ENCODE measurements around the gene PIGR. TPM values are rescaled to one million over a fixed set of nuclear protein-coding genes. Genes with fewer than 3 reads are reported as not detected.
A peak's percentile ranks its signal among the peaks of the same experiment; 100 is the strongest.

PIGR gene
- total RNA-seq, 2 donors from 2014 or later: not detected

DNA sequence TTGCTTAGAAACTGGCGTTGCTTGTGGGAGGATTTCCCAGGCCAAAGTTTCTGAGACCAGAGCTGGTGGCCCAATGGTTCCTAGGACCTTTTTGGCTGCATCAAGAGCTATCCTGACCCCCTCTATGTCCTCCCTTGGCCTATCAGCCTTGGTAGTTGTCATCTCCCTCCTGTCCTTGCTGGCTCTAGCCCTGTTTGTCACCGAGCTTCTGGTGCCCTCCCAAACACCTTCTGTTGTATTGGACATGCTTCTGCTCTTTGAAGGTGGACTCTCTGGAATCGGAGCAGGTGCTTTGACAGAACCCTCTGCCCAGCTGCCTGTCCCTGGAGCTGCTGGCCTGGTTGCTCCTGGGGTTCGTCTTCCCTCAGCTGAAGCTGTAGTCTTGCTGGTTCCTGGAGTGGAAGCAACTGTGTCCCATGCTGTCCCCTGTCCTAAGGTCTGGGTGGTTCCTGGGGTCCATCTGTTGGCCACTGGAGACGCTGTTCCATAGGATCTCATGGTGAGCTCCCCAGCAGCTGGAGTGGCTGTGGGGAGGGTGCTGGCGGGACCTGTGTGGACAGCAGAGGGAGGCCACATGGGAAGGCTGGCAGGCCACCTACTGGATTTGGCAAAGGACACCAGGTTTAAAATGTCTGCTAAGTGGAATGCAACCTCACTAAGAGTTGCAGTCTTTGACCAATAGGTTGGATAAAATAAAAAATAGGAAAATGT lies 14.6 kb upstream of the PIGR start:
- Histone ChIP-seq H3K27me3 (ENCODE audit: control insufficient read depth, insufficient read depth, low read length, poor library complexity, severe bottlenecking) (no peaks in the 10 kb centered on the region), H3K4me1 (ENCODE audit: control insufficient read depth, insufficient read depth, low read length) (no peaks in the 10 kb centered on the region), H3K27ac (ENCODE audit: low read depth, low read length) (no peak overlapping the region), H3K4me3 (ENCODE audit: low read length) (no peak overlapping the region), H3K9me3 (ENCODE audit: control insufficient read depth, low read length) (no peaks in the 10 kb centered on the region), H3K9ac (ENCODE audit: extremely low read depth, low read length, poor library complexity, severe bottlenecking) (no peak overlapping the region), H3K36me3 (ENCODE audit: control insufficient read depth, insufficient read depth, low read length) (no peaks in the 10 kb centered on the region)
- DNase-seq: no peak
- TF ChIP-seq, protein P1, sequence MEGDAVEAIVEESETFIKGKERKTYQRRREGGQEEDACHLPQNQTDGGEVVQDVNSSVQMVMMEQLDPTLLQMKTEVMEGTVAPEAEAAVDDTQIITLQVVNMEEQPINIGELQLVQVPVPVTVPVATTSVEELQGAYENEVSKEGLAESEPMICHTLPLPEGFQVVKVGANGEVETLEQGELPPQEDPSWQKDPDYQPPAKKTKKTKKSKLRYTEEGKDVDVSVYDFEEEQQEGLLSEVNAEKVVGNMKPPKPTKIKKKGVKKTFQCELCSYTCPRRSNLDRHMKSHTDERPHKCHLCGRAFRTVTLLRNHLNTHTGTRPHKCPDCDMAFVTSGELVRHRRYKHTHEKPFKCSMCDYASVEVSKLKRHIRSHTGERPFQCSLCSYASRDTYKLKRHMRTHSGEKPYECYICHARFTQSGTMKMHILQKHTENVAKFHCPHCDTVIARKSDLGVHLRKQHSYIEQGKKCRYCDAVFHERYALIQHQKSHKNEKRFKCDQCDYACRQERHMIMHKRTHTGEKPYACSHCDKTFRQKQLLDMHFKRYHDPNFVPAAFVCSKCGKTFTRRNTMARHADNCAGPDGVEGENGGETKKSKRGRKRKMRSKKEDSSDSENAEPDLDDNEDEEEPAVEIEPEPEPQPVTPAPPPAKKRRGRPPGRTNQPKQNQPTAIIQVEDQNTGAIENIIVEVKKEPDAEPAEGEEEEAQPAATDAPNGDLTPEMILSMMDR (conservative IDR thresholded peaks at IDR 0.05): peak; percentile 25
- Mint-ChIP-seq H3K27me3 (ENCODE audit: insufficient read depth) (peaks cover 3% of the 10 kb centered on the region), H3K9me3 (no peaks in the 10 kb centered on the region), H3K36me3 (ENCODE audit: low read depth) (no peaks in the 10 kb centered on the region), H3K27ac (no peak overlapping the region), H3K4me3 (no peak overlapping the region), H3K4me1 (peaks cover 1% of the 10 kb centered on the region)
- 92 to 97% methylated on average over 5 to 6 of the region's 6 CpGs for WGBS, 2 experiments (ENCODE audit: insufficient coverage in 1 of 2, insufficient read length in 1 of 2)

DNA sequence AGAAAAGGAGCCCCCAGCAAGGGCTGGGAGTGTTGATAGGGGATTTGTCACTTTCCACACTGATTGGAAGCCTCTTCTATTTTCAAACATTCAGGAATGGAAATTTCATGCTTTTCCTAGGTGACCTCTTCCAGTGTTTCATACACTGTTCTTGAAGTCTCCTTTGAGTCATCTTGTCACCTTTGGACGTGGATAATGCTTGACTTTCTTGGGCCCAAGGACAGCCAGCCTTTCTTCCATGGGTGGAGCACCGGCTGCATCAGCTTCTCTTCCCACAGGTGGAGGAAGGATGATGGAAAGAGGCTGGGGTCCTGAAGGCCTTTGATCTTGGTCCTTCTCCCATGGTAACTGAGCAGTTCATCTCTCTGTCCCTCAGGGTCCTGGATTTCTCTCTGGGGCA lies 11.9 kb upstream of the PIGR start:
- Histone ChIP-seq H3K4me1 (ENCODE audit: control insufficient read depth, insufficient read depth, low read length) (peaks cover 3% of the 10 kb centered on the region), H3K27ac (ENCODE audit: low read depth, low read length) (no peak overlapping the region), H3K4me3 (ENCODE audit: low read length) (no peak overlapping the region), H3K9ac (ENCODE audit: extremely low read depth, low read length, poor library complexity, severe bottlenecking) (no peak overlapping the region), H3K9me3 (ENCODE audit: control insufficient read depth, low read length) (no peaks in the 10 kb centered on the region), H3K27me3 (ENCODE audit: control insufficient read depth, insufficient read depth, low read length, poor library complexity, severe bottlenecking) (no peaks in the 10 kb centered on the region), H3K36me3 (ENCODE audit: control insufficient read depth, insufficient read depth, low read length) (no peaks in the 10 kb centered on the region)
- Mint-ChIP-seq H3K27me3 (ENCODE audit: insufficient read depth) (peaks cover 2% of the 10 kb centered on the region), H3K9me3 (no peaks in the 10 kb centered on the region), H3K36me3 (ENCODE audit: low read depth) (no peaks in the 10 kb centered on the region), H3K4me3 (no peak overlapping the region), H3K4me1 (peaks cover 8% of the 10 kb centered on the region), H3K27ac (no peak overlapping the region)
- TF ChIP-seq, protein P1 (conservative IDR thresholded peaks at IDR 0.05): no peak
- 86% methylated on average over 2 of the region's 2 CpGs; no CpG with 5 or more reads in 1 of the 2 experiments for WGBS, 2 experiments (ENCODE audit: insufficient coverage in 1 of 2, insufficient read length in 1 of 2)
- no peak for DNase-seq

DNA sequence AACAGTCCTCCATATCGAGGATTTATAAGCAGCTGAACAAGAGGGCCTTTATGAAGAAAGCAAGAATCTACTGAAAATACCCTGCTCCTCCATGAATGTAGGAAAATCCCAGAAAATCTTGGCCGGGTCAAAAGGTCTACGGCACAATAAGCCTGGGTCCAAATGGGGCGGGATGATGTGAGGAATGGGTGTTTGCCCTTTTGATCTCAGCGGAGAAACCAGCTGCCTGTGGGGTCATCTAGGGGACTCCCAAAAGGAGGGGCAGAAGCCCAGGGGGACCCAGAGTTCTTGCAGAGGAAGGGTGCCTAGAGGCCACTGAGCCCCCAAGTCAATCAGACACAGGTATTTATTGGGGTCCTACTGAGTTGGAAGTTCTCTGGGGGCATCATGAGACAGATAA lies 11.4 kb upstream of the PIGR start:
- Mint-ChIP-seq H3K27ac (no peak overlapping the region), H3K36me3 (ENCODE audit: low read depth) (no peaks in the 10 kb centered on the region), H3K4me1 (peaks cover 8% of the 10 kb centered on the region), H3K9me3 (no peaks in the 10 kb centered on the region), H3K27me3 (ENCODE audit: insufficient read depth) (peaks cover 2% of the 10 kb centered on the region), H3K4me3 (no peak overlapping the region)
- H3K9me3 ChIP-seq (ENCODE audit: control insufficient read depth, low read length): no peaks in the 10 kb centered on the region
- 90 to 100% methylated on average over 2 to 5 of the region's 5 CpGs for WGBS, 2 experiments (ENCODE audit: insufficient coverage in 1 of 2, insufficient read length in 1 of 2)
- no peak overlapping the region for H3K9ac ChIP-seq (ENCODE audit: extremely low read depth, low read length, poor library complexity, severe bottlenecking)
- peaks cover 3% of the 10 kb centered on the region for H3K4me1 ChIP-seq (ENCODE audit: control insufficient read depth, insufficient read depth, low read length)
- no peak overlapping the region for H3K4me3 ChIP-seq (ENCODE audit: low read length)
- no peaks in the 10 kb centered on the region for H3K36me3 ChIP-seq (ENCODE audit: control insufficient read depth, insufficient read depth, low read length)
- no peaks in the 10 kb centered on the region for H3K27me3 ChIP-seq (ENCODE audit: control insufficient read depth, insufficient read depth, low read length, poor library complexity, severe bottlenecking)
- TF ChIP-seq, protein P1 (conservative IDR thresholded peaks at IDR 0.05): no peak
- DNase-seq: no peak
- H3K27ac ChIP-seq (ENCODE audit: low read depth, low read length): no peak overlapping the region
